ENCODE data around the gene CAMTA1.
A peak's percentile ranks its signal among the peaks of the same experiment; 100 is the strongest.

Gene CAMTA1

GRCh38 chr1:6989212-6990159, 204.2 kb downstream of the CAMTA1 start:
- H3K4me3 ChIP-seq (ENCODE audit: low read depth, low read length): no peak overlapping the region
- DNase-seq (ENCODE audit: low read depth): no peak
- TF ChIP-seq, protein P1, sequence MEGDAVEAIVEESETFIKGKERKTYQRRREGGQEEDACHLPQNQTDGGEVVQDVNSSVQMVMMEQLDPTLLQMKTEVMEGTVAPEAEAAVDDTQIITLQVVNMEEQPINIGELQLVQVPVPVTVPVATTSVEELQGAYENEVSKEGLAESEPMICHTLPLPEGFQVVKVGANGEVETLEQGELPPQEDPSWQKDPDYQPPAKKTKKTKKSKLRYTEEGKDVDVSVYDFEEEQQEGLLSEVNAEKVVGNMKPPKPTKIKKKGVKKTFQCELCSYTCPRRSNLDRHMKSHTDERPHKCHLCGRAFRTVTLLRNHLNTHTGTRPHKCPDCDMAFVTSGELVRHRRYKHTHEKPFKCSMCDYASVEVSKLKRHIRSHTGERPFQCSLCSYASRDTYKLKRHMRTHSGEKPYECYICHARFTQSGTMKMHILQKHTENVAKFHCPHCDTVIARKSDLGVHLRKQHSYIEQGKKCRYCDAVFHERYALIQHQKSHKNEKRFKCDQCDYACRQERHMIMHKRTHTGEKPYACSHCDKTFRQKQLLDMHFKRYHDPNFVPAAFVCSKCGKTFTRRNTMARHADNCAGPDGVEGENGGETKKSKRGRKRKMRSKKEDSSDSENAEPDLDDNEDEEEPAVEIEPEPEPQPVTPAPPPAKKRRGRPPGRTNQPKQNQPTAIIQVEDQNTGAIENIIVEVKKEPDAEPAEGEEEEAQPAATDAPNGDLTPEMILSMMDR (IDR thresholded peaks at IDR 0.05; ENCODE audit: insufficient read depth, low read depth, low read length, missing control alignments): no peak

GRCh38 chr1:6991266-6991665, 206.0 kb downstream of the CAMTA1 start:
- H3K4me3 ChIP-seq (ENCODE audit: low read depth, low read length): no peak overlapping the region
- TF ChIP-seq, protein P1 (IDR thresholded peaks at IDR 0.05; ENCODE audit: insufficient read depth, low read depth, low read length, missing control alignments): no peak
- no peak for DNase-seq (ENCODE audit: low read depth)

GRCh38 chr1:6995789-6996188, 210.5 kb downstream of the CAMTA1 start:
- TF ChIP-seq, protein P1 (IDR thresholded peaks at IDR 0.05; ENCODE audit: insufficient read depth, low read depth, low read length, missing control alignments): no peak
- DNase-seq (ENCODE audit: low read depth): no peak
- no peak overlapping the region for H3K4me3 ChIP-seq (ENCODE audit: low read depth, low read length)

DNA sequence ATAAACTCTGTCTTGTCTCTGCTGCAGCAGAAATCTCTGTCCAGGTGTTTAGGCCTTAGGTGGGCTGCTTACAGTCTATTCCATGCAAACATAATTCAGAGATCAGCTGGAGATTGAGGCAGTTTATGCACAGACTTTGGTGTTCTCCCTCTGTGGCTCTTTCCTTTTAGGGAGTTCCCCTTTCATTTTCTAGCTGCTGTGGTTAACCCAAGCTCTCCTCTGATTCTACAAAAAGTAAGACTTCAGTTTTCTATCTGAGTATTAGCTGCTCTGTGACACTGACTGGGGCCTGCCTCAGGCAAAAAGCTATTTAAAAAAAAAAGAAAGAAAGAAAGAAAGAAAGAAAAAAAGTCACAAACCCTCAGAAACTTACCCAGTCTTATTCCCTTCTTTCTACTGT, 211.1 kb downstream of the CAMTA1 start:
- peak; percentile 48 for DNase-seq (ENCODE audit: low read depth)
- no peak overlapping the region for H3K4me3 ChIP-seq (ENCODE audit: low read depth, low read length)
- TF ChIP-seq, protein P1 (IDR thresholded peaks at IDR 0.05; ENCODE audit: insufficient read depth, low read depth, low read length, missing control alignments): no peak

GRCh38 chr1:6996866-6997265, 211.6 kb downstream of the CAMTA1 start:
- H3K4me3 ChIP-seq (ENCODE audit: low read depth, low read length): no peak overlapping the region
- TF ChIP-seq, protein P1 (IDR thresholded peaks at IDR 0.05; ENCODE audit: insufficient read depth, low read depth, low read length, missing control alignments): no peak
- DNase-seq (ENCODE audit: low read depth): no peak

GRCh38 chr1:6998267-6998666, 213.0 kb downstream of the CAMTA1 start:
- DNase-seq (ENCODE audit: low read depth): no peak

More at GRCh38 chr1:6998267-6998666, 213.0 kb downstream of the CAMTA1 start:
- H3K4me3 ChIP-seq (ENCODE audit: low read depth, low read length): no peak overlapping the region
- TF ChIP-seq, protein P1 (IDR thresholded peaks at IDR 0.05; ENCODE audit: insufficient read depth, low read depth, low read length, missing control alignments): no peak

Measured in GM12865 (cell line).